ENCODE measurements around the gene HECTD1.

DNA sequence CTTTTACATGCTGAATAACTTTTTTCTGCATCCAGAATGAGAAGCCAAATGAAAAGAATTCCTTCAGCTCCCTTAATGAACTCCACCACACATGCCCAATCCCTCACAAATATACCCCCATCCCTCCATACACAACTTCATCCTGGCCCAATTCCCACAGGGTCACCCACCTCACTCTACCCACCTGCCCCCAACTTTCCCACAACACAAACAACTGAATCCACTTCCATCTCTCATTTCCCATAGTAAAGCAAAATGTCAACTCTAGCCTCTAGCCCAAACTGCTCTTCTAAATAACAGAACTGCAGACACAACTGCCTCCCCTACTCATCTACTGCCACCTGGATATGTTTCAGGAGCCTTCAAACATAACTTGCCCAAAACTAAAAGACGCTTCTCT is 18.8 kb downstream of the HECTD1 start:
- TF ChIP-seq, protein P1, sequence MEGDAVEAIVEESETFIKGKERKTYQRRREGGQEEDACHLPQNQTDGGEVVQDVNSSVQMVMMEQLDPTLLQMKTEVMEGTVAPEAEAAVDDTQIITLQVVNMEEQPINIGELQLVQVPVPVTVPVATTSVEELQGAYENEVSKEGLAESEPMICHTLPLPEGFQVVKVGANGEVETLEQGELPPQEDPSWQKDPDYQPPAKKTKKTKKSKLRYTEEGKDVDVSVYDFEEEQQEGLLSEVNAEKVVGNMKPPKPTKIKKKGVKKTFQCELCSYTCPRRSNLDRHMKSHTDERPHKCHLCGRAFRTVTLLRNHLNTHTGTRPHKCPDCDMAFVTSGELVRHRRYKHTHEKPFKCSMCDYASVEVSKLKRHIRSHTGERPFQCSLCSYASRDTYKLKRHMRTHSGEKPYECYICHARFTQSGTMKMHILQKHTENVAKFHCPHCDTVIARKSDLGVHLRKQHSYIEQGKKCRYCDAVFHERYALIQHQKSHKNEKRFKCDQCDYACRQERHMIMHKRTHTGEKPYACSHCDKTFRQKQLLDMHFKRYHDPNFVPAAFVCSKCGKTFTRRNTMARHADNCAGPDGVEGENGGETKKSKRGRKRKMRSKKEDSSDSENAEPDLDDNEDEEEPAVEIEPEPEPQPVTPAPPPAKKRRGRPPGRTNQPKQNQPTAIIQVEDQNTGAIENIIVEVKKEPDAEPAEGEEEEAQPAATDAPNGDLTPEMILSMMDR (conservative IDR thresholded peaks at IDR 0.05; ENCODE audit: low read length): no peak
- TF ChIP-seq EZH2phosphoT487 (IDR thresholded peaks at IDR 0.05; ENCODE audit: borderline replicate concordance, low read depth, low read length): no peak
